PC-9 (cell line): Measurements from ENCODE around the gene MIB1.

ENCODE experiments used
- EZH2 ChIP-seq: fragments of 200-600 bp; sonication (generic); IDR thresholded peaks from 2 replicates; pipeline ENCODE4 v1.8.0; 2017; ENCODE audit warnings: antibody characterized with exemption, low read depth
- TF ChIP-seq, protein P1 (sequence below): fragments of 200-600 bp; sonication (generic); conservative IDR thresholded peaks from 2 replicates; pipeline ENCODE4 v1.6.1; 2017; ENCODE audit warnings: mixed run types, antibody characterized with exemption, mild to moderate bottlenecking, moderate library complexity

DNA sequence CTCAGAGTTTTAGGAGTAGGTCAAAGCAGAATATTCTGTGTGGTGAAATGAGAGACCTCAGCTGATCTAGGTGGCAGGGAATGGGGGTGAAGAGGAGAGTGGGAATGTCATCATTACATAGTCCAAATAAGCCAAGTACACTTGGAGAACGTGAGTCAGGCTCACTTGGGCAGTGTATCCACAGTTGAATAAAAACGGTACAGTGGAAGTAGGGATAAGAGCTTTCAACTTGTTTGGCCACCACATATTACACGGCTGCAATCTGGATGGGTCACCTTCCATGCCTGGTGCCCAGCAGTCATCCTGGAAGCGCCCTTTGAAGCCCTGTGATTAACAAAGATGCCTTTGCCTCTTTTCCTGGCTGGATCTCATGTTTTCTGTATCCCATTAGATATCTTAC is 28.6 kb downstream of the MIB1 start:
- TF ChIP-seq, protein P1, sequence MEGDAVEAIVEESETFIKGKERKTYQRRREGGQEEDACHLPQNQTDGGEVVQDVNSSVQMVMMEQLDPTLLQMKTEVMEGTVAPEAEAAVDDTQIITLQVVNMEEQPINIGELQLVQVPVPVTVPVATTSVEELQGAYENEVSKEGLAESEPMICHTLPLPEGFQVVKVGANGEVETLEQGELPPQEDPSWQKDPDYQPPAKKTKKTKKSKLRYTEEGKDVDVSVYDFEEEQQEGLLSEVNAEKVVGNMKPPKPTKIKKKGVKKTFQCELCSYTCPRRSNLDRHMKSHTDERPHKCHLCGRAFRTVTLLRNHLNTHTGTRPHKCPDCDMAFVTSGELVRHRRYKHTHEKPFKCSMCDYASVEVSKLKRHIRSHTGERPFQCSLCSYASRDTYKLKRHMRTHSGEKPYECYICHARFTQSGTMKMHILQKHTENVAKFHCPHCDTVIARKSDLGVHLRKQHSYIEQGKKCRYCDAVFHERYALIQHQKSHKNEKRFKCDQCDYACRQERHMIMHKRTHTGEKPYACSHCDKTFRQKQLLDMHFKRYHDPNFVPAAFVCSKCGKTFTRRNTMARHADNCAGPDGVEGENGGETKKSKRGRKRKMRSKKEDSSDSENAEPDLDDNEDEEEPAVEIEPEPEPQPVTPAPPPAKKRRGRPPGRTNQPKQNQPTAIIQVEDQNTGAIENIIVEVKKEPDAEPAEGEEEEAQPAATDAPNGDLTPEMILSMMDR = no peak
- TF ChIP-seq EZH2 = no peak
